A673 (cell line): ENCODE data around the gene CPA5.

Experiments used
- CTCF ChIP-seq: fragments of 300-800, 200-600 bp; sonication (generic); conservative IDR thresholded peaks from 2 replicates; pipeline ENCODE4 v1.5.1; 2017; ENCODE audit warnings: low read depth, mild to moderate bottlenecking, antibody characterized with exemption, low read length, moderate library complexity, mixed read lengths
- EZH2 ChIP-seq: fragments of 200-600 bp; sonication (generic); IDR thresholded peaks from 2 replicates; pipeline ENCODE4 v1.6.1; 2017; ENCODE audit warnings: borderline replicate concordance, low read depth, mild to moderate bottlenecking, mixed read lengths, antibody characterized with exemption, low read length; ENCODE audit not compliant: poor library complexity, severe bottlenecking

GRCh38 chr7:130409067-130409711 lies 64.6 kb downstream of the CPA5 start:
- TF ChIP-seq CTCF = no peak
- TF ChIP-seq EZH2 = no peak
